Fibroblast of mammary gland (primary cell): ENCODE measurements around the gene NHSL1.

Experiments
- DNase-seq: peaks from one replicate; pipeline ENCODE4 v3.0.0-alpha.2; 2010; ENCODE audit warnings: low read depth
- H3K4me3 ChIP-seq: 2 replicates; pipeline ENCODE4 v1.5.1; 2011; ENCODE audit warnings: low read depth, mild to moderate bottlenecking, low read length, moderate library complexity; ENCODE audit not compliant: control insufficient read depth
- TF ChIP-seq, protein P1 (sequence below): conservative IDR thresholded peaks from 2 replicates; pipeline ENCODE4 v1.5.1; 2011; ENCODE audit warnings: low read depth, low read length, inconsistent platforms; ENCODE audit not compliant: control insufficient read depth, insufficient read depth

Gene NHSL1

DNA sequence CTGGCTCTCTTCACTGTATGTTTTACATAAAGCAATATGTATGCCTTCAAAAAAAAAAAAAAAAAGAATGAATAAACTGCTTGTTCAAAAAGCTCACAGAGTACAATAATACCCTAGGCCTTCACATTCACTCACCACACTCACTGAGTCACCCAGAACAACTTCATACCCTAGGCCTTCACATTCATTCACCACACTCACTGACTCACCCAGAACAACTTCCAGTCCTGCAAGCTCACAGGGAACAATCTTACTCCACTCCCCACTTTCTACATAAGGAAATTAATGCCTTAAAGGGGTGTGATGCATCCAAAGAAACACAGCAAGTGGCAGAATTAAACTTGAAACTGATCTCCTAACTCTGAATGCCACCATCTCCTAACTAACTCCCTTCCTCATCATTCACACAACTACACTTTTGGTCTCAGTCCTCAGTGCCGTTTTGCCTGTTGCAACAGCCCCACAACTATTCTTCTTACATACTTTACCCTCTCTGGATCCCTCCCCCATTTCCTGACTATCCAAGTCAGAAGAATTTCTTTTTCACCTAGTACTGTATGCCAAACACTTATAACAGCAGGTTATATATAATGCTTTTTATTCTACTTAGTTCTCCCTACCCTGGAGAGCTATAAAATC, 34.2 kb downstream of the NHSL1 start:
- TF ChIP-seq, protein P1, sequence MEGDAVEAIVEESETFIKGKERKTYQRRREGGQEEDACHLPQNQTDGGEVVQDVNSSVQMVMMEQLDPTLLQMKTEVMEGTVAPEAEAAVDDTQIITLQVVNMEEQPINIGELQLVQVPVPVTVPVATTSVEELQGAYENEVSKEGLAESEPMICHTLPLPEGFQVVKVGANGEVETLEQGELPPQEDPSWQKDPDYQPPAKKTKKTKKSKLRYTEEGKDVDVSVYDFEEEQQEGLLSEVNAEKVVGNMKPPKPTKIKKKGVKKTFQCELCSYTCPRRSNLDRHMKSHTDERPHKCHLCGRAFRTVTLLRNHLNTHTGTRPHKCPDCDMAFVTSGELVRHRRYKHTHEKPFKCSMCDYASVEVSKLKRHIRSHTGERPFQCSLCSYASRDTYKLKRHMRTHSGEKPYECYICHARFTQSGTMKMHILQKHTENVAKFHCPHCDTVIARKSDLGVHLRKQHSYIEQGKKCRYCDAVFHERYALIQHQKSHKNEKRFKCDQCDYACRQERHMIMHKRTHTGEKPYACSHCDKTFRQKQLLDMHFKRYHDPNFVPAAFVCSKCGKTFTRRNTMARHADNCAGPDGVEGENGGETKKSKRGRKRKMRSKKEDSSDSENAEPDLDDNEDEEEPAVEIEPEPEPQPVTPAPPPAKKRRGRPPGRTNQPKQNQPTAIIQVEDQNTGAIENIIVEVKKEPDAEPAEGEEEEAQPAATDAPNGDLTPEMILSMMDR: no peak
- H3K4me3 ChIP-seq: no peak overlapping the region
- DNase-seq: peak; percentile 98

- H3K4me3 ChIP-seq: no peak overlapping the region
- DNase-seq: no peak
- TF ChIP-seq, protein P1: no peak
Observed at GRCh38 chr6:138464085-138464484, 35.2 kb downstream of the NHSL1 start.

DNA sequence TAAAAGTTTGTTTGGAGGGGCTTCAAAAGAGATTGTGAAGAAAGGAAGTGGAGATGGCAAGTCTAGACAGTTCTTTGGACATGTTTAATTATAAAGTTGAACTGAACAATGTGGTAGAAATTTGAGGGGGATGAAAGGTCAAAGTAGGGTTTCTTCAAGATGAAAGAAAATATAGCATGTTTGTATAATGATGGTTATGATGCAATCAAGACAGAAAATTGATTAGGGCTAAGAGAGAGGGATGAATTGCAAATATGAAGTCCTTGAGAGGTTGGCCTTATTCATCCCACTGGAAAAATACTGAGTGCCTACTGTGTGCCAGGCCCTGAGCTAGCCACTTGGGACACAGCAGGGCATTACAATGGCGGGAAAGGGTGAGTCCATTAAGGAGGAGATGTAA, 37.6 kb downstream of the NHSL1 start:
- H3K4me3 ChIP-seq: no peak overlapping the region
- TF ChIP-seq, protein P1: no peak
- no peak for DNase-seq

GRCh38 chr6:138456401-138456790, 42.9 kb downstream of the NHSL1 start:
- DNase-seq: no peak
- TF ChIP-seq, protein P1: no peak
- H3K4me3 ChIP-seq: no peak overlapping the region

GRCh38 chr6:138455746-138456400, 43.4 kb downstream of the NHSL1 start:
- peak; percentile 82 for DNase-seq
- H3K4me3 ChIP-seq: no peak overlapping the region
- TF ChIP-seq, protein P1: no peak

DNA sequence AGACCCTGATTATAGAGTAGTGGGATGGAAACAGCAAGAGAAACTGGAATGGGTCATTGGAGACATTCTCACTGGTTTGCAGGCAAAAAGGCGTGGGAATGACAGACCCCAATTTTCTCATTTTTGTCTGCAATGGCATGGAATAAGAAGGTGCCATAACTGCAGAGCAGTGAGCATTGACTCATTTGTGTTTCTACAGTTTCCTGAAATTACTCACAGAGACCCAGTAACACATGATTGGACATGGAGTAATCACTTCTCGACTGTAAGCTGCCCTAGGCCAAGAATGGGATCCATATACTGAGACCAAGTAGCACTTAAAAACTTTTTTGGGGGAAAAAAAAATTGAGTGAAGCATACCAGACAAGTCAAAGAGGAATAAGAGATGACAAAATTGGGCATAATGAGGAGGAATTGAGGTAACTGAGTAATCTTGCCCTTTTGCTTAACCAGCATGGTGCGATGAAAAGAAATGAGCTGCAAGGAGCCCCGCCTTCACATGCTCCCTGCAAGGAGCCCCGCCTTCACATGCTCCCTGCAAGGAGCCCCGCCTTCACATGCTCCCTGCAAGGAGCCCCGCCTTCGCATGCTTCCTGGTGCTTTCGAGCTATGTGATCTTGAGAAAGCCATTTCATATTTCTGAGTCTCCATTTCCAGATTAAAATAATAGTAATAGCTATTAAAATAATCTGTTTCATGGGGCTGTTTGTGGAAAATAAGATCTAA, 44.1 kb downstream of the NHSL1 start:
- DNase-seq: peak; percentile 33
- TF ChIP-seq, protein P1: no peak
- H3K4me3 ChIP-seq: no peak overlapping the region
